ENCODE measurements around the gene CAST.

The CAST gene

DNA sequence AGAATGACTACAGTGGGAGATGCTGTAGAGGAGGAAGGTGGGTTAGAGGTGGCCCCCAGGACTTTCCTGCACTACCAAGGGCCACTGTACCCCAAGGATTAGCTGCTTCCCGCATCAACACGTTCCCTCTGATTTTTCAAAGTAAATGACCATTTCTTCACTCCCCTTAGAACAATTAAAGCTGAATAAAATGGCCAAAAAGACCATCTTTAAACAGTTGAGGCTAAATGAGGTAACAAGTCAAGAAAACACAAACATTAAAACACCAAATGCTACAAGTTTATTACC is 146.3 kb downstream of the CAST start:
- peaks cover 19% of the 10 kb centered on the region for H3K79me2 ChIP-seq (ENCODE audit: insufficient read depth, low read length)

GRCh38 chr5:96808868-96809558 is 146.8 kb downstream of the CAST start:
- H3K27ac ChIP-seq (ENCODE audit: low read depth, low read length): no peak overlapping the region
- peak overlapping the region; percentile 97 for H3K4me2 ChIP-seq (ENCODE audit: low read depth, low read length, poor library complexity, severe bottlenecking)

More for the DNA sequence above, 146.3 kb downstream of the CAST start:
- Histone ChIP-seq H3K9me3 (ENCODE audit: insufficient read depth, low read length) (no peaks in the 10 kb centered on the region), H3K4me3 (ENCODE audit: insufficient read depth, low read length, poor library complexity, severe bottlenecking) (peak overlapping the region; percentile 55), H3K4me2 (ENCODE audit: low read depth, low read length, poor library complexity, severe bottlenecking) (peak overlapping the region; percentile 97), H3K27me3 (ENCODE audit: low read length) (no peaks in the 10 kb centered on the region), H3K9me2 (replicated peaks; ENCODE audit: insufficient read depth, low read length) (no peaks in the 10 kb centered on the region), H3K27ac (ENCODE audit: low read depth, low read length) (no peak overlapping the region), H2AFZ (ENCODE audit: low read depth, low read length, severe bottlenecking) (peak overlapping the region; percentile 82), H4K20me1 (ENCODE audit: low read depth, low read length) (no peaks in the 10 kb centered on the region), H3K36me3 (ENCODE audit: low read length) (0 out of 2 replicates have a peak, but pooled peaks cover under 1% of the 10 kb centered on the region), H3F3A (ENCODE audit: insufficient read depth) (peaks cover 11% of the 10 kb centered on the region; the same call in 1 of the 2 replicates), H3K9ac (ENCODE audit: low read length) (peak overlapping the region; percentile 77)
- TF ChIP-seq EZH2phosphoT487 (conservative IDR thresholded peaks at IDR 0.05; ENCODE audit: low read length) (no peak), CTCF (IDR thresholded peaks at IDR 0.05; ENCODE audit: insufficient read depth, low read length, poor library complexity, severe bottlenecking) (no peak)

DNA sequence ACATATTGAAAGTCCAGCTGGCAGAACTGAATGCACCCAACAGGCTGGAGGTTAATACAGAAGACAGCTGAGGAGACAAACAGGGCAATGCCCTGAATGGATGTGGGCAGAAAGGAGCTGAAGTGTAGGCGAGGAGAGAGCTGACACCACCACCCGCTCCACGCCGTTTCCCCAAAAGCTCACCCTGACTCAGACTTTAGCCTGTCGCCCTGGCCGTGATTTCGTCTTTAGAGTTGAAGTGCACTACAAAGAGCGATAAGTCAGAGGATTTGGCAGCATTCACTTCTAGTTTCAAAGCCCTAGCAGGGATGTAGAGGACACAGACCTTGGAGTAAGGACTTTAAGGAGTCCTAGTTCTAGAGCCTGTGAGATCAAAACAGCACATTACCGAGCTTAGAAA is 147.7 kb downstream of the CAST start:
- Histone ChIP-seq H3K4me3 (ENCODE audit: insufficient read depth, low read length, poor library complexity, severe bottlenecking) (no peak overlapping the region), H3K79me2 (ENCODE audit: insufficient read depth, low read length) (peaks cover 19% of the 10 kb centered on the region), H3K9me3 (ENCODE audit: insufficient read depth, low read length) (no peaks in the 10 kb centered on the region), H3K36me3 (ENCODE audit: low read length) (no peaks in the 10 kb centered on the region), H3K27me3 (ENCODE audit: low read length) (no peaks in the 10 kb centered on the region), H3K9ac (ENCODE audit: low read length) (no peak overlapping the region), H3K4me2 (ENCODE audit: low read depth, low read length, poor library complexity, severe bottlenecking) (no peak overlapping the region), H2AFZ (ENCODE audit: low read depth, low read length, severe bottlenecking) (no peak overlapping the region), H4K20me1 (ENCODE audit: low read depth, low read length) (no peaks in the 10 kb centered on the region), H3K27ac (ENCODE audit: low read depth, low read length) (no peak overlapping the region), H3F3A (ENCODE audit: insufficient read depth) (peaks cover 11% of the 10 kb centered on the region; the same call in 1 of the 2 replicates), H3K9me2 (replicated peaks; ENCODE audit: insufficient read depth, low read length) (no peaks in the 10 kb centered on the region)
- no peak for TF ChIP-seq CTCF (IDR thresholded peaks at IDR 0.05; ENCODE audit: insufficient read depth, low read length, poor library complexity, severe bottlenecking)
- TF ChIP-seq EZH2phosphoT487 (conservative IDR thresholded peaks at IDR 0.05; ENCODE audit: low read length): no peak

More at GRCh38 chr5:96808868-96809558, 146.8 kb downstream of the CAST start:
- Histone ChIP-seq H3K9me3 (ENCODE audit: insufficient read depth, low read length) (no peaks in the 10 kb centered on the region), H3K4me3 (ENCODE audit: insufficient read depth, low read length, poor library complexity, severe bottlenecking) (no peak overlapping the region), H4K20me1 (ENCODE audit: low read depth, low read length) (no peaks in the 10 kb centered on the region), H3K27me3 (ENCODE audit: low read length) (no peaks in the 10 kb centered on the region), H3K9me2 (replicated peaks; ENCODE audit: insufficient read depth, low read length) (no peaks in the 10 kb centered on the region), H3K79me2 (ENCODE audit: insufficient read depth, low read length) (peaks cover 19% of the 10 kb centered on the region), H2AFZ (ENCODE audit: low read depth, low read length, severe bottlenecking) (peak overlapping the region; percentile 82), H3K36me3 (ENCODE audit: low read length) (no peaks in the 10 kb centered on the region), H3F3A (ENCODE audit: insufficient read depth) (peaks cover 11% of the 10 kb centered on the region; the same call in 1 of the 2 replicates), H3K9ac (ENCODE audit: low read length) (no peak overlapping the region; the same call in 1 of the 2 replicates)
- no peak for TF ChIP-seq EZH2phosphoT487 (conservative IDR thresholded peaks at IDR 0.05; ENCODE audit: low read length)
- TF ChIP-seq CTCF (IDR thresholded peaks at IDR 0.05; ENCODE audit: insufficient read depth, low read length, poor library complexity, severe bottlenecking): no peak

Data from SU-DHL-6 (cell line).